ENCODE data around the gene CHN2. TPM values are rescaled to one million over a fixed set of nuclear protein-coding genes. Genes with fewer than 3 reads are reported as not detected.

The CHN2 gene
- polyA plus RNA-seq, 1 experiment: not detected

- no peaks in the 10 kb centered on the region for H3K9me3 ChIP-seq (ENCODE audit: control insufficient read depth, insufficient read depth, low read length)
- ChIA-PET CTCF (no interaction called here), POLR2A (no interaction called here)
- TF ChIP-seq, protein P1, sequence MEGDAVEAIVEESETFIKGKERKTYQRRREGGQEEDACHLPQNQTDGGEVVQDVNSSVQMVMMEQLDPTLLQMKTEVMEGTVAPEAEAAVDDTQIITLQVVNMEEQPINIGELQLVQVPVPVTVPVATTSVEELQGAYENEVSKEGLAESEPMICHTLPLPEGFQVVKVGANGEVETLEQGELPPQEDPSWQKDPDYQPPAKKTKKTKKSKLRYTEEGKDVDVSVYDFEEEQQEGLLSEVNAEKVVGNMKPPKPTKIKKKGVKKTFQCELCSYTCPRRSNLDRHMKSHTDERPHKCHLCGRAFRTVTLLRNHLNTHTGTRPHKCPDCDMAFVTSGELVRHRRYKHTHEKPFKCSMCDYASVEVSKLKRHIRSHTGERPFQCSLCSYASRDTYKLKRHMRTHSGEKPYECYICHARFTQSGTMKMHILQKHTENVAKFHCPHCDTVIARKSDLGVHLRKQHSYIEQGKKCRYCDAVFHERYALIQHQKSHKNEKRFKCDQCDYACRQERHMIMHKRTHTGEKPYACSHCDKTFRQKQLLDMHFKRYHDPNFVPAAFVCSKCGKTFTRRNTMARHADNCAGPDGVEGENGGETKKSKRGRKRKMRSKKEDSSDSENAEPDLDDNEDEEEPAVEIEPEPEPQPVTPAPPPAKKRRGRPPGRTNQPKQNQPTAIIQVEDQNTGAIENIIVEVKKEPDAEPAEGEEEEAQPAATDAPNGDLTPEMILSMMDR (IDR thresholded peaks at IDR 0.05; ENCODE audit: low read depth, low read length): no peak
- DNase-seq (ENCODE audit: low read depth, low spot score): no peak
- no peaks in the 10 kb centered on the region for H3K27me3 ChIP-seq (ENCODE audit: control insufficient read depth, insufficient read depth, low read length)
- no peak overlapping the region for H3K27ac ChIP-seq (ENCODE audit: low read depth, low read length)
- no peak overlapping the region for H3K4me3 ChIP-seq (ENCODE audit: low read depth, low read length)
Observed at GRCh38 chr7:29285444-29285793, 90.8 kb downstream of the CHN2 start.

- no peak overlapping the region for H3K4me3 ChIP-seq (ENCODE audit: low read depth, low read length)
- no peaks in the 10 kb centered on the region for H3K9me3 ChIP-seq (ENCODE audit: control insufficient read depth, insufficient read depth, low read length)
- no peak overlapping the region for H3K27ac ChIP-seq (ENCODE audit: low read depth, low read length)
- ChIA-PET POLR2A (no interaction called here), CTCF (no interaction called here)
- DNase-seq (ENCODE audit: low read depth, low spot score): no peak
- TF ChIP-seq, protein P1 (IDR thresholded peaks at IDR 0.05; ENCODE audit: low read depth, low read length): no peak
- H3K27me3 ChIP-seq (ENCODE audit: control insufficient read depth, insufficient read depth, low read length): no peaks in the 10 kb centered on the region
Observed at GRCh38 chr7:29285861-29286260, 91.3 kb downstream of the CHN2 start.

GRCh38 chr7:29287366-29287765 lies 92.8 kb downstream of the CHN2 start:
- TF ChIP-seq, protein P1 (IDR thresholded peaks at IDR 0.05; ENCODE audit: low read depth, low read length): no peak
- H3K27ac ChIP-seq (ENCODE audit: low read depth, low read length): no peak overlapping the region
- H3K4me3 ChIP-seq (ENCODE audit: low read depth, low read length): no peak overlapping the region
- ChIA-PET POLR2A (no interaction called here), CTCF (no interaction called here)
- no peak for DNase-seq (ENCODE audit: low read depth, low spot score)
- H3K9me3 ChIP-seq (ENCODE audit: control insufficient read depth, insufficient read depth, low read length): no peaks in the 10 kb centered on the region
- H3K27me3 ChIP-seq (ENCODE audit: control insufficient read depth, insufficient read depth, low read length): no peaks in the 10 kb centered on the region

DNA sequence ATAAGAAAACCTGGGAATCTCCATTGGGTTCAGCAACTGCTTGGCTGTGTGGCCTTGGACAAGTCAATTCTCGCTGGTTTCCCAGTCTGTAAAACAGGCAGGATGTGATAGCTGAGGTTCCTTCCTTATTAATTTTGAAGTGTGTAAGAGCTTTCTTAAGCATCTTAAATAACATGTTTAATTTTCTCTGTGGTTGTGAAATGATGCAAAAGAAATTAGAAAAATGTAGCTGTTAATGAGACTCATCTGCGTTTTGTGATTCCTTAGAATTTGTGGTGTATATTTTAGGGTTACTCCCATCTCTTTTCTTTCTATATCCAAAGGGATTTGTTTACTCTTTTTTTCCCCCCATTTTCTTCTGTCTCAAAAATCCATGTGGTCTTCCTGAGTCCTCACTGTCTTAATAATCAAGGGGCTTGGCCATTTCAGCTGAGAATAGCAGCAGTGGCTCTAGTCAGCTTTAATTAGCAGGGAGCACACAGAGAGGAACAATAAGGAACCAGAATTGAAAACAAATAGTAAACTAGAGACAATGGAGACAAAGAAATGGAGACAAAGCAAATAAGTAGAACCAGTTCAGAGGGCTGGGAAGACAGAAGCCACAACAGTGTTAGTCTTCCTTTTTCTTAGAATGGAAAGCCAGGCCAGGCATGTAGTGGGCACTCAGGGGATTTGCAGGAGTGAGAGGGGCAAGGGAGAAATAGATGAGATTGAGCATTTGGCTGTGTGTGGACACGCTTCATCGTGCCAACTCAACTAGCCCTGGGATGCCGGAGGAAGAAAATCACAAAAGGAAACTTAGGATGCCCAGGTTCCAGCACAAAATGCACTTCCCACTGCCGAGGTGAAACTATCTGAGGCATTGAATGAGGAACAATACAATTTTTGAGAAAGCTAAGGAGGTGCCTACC lies 93.9 kb downstream of the CHN2 start:
- Histone ChIP-seq H3K9me3 (ENCODE audit: control insufficient read depth, insufficient read depth, low read length) (no peaks in the 10 kb centered on the region), H3K4me3 (ENCODE audit: low read depth, low read length) (no peak overlapping the region), H3K27me3 (ENCODE audit: control insufficient read depth, insufficient read depth, low read length) (no peaks in the 10 kb centered on the region), H3K27ac (ENCODE audit: low read depth, low read length) (no peak overlapping the region)
- ChIA-PET POLR2A (no interaction called here), CTCF (no interaction called here)
- TF ChIP-seq, protein P1 (IDR thresholded peaks at IDR 0.05; ENCODE audit: low read depth, low read length): no peak
- no peak for DNase-seq (ENCODE audit: low read depth, low spot score)

DNA sequence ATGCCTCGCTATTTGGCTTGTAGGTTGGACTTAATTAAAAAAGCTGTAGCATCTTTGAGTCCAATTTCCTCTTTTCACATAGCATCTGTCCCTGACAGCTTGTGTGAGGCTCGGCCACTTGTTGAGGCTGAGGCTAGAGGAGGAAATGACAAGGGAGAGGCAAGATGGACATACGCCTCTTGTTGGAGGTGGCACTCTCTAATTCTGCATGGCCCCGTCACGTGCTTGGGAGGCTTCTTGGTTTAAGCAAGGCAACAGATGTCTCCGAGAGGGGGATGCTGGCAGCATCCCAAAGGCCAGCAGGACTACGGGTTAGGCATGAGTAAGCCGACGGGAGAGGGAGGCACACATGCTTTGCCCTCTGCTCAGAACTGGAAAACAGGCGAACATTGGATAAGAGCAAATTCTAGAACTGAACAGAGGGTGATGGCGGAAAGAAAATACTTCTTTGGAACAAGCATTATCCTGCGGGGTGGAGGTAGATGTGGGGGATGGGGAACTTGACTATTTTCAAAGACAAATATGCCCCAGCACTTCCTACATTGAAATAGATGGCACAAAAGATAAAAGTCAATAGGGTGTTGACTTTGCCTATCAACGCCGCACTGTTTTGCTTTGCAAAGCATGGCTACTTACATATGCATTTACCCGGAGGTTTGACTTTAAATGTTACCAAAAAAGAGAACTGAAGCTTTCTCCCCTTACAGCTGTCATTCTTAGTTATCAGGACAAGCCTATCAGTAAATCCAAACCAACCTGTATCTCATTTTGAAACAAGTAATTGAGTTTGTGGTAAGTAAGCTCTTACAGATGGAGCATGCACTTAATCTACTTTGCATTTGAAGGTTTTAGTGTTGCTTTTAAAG lies 94.8 kb downstream of the CHN2 start:
- ChIA-PET POLR2A (no interaction called here), CTCF (no interaction called here)
- Histone ChIP-seq H3K27ac (ENCODE audit: low read depth, low read length) (no peak overlapping the region), H3K27me3 (ENCODE audit: control insufficient read depth, insufficient read depth, low read length) (no peaks in the 10 kb centered on the region), H3K9me3 (ENCODE audit: control insufficient read depth, insufficient read depth, low read length) (no peaks in the 10 kb centered on the region; the same call in 1 of the 2 replicates), H3K4me3 (ENCODE audit: low read depth, low read length) (no peak overlapping the region)
- TF ChIP-seq, protein P1 (IDR thresholded peaks at IDR 0.05; ENCODE audit: low read depth, low read length): no peak
- no peak for DNase-seq (ENCODE audit: low read depth, low spot score)

Data from AG04450 (cell line).